ENCODE data around the gene GPSM1. TPM values are rescaled to one million over a fixed set of nuclear protein-coding genes. Genes with fewer than 3 reads are reported as not detected.
A peak's percentile ranks its signal among the peaks of the same experiment; 100 is the strongest.

Gene GPSM1
- total RNA-seq, 1 experiment from 2014 or later: 14.2 TPM

GRCh38 chr9:136312009-136312375, 15.3 kb upstream of the GPSM1 start:
- Mint-ChIP-seq H3K27ac (no peak overlapping the region), H3K4me3 (no peak overlapping the region), H3K4me1 (no peaks in the 10 kb centered on the region), H3K9me3 (peaks cover 24% of the 10 kb centered on the region), H3K27me3 (ENCODE audit: low read depth) (no peaks in the 10 kb centered on the region; the same call in 1 of the 2 replicates), H3K36me3 (peaks cover 20% of the 10 kb centered on the region)
- TF ChIP-seq FOXP1 (CRISPR knock-in tag; IDR thresholded peaks at IDR 0.05; ENCODE audit: borderline replicate concordance) (no peak), SOX15 (CRISPR knock-in tag; IDR thresholded peaks at IDR 0.05) (no peak), CREB1 (CRISPR knock-in tag; IDR thresholded peaks at IDR 0.05) (no peak), ERG (CRISPR knock-in tag; IDR thresholded peaks at IDR 0.05) (no peak), TEAD1 (CRISPR knock-in tag; IDR thresholded peaks at IDR 0.05) (no peak), NFE2L1 (CRISPR knock-in tag; IDR thresholded peaks at IDR 0.05) (no peak)
- DNase-seq (ENCODE audit: low spot score) (no peak), ATAC-seq (no peak)
- POLR2A ChIA-PET: no interaction called here
- CTCF ChIA-PET: interaction anchor here (0.7 to 1.9 kb wide), 2 partner anchors 17 to 27 kb away, joined by 3 to 11 read pairs; partner anchors contain the start of gene GPSM1

GRCh38 chr9:136312436-136312835, 14.9 kb upstream of the GPSM1 start:
- DNase-seq (ENCODE audit: low spot score) (no peak), ATAC-seq (peak; percentile 56)
- Mint-ChIP-seq H3K4me1 (no peaks in the 10 kb centered on the region), H3K36me3 (peaks cover 20% of the 10 kb centered on the region), H3K27me3 (ENCODE audit: low read depth) (no peaks in the 10 kb centered on the region; the same call in 1 of the 2 replicates), H3K27ac (no peak overlapping the region), H3K9me3 (peaks cover 24% of the 10 kb centered on the region), H3K4me3 (no peak overlapping the region)
- no peak for TF ChIP-seq MLX (CRISPR knock-in tag; IDR thresholded peaks at IDR 0.05)
- 0 out of 2 replicates have a peak, but pooled peaks have one; percentile 10 for TF ChIP-seq CTCF (IDR thresholded peaks at IDR 0.05)
- TF ChIP-seq ZNF423 (CRISPR knock-in tag; IDR thresholded peaks at IDR 0.05): 0 out of 2 replicates have a peak, but pooled peaks have one; percentile 29
- CTCF ChIA-PET: interaction anchor here (0.8 to 1.9 kb wide), 11 partner anchors 11 to 112 kb away, joined by 3 to 15 read pairs (median 6); partner anchors contain the start of genes DNLZ, ENTR1, GPSM1 and PMPCA
- POLR2A ChIA-PET: no interaction called here

- no peak for DNase-seq (ENCODE audit: low spot score)
- TF ChIP-seq ZNF512 (CRISPR knock-in tag; IDR thresholded peaks at IDR 0.05; ENCODE audit: borderline replicate concordance): no peak
- TF ChIP-seq HMGXB4 (CRISPR knock-in tag; IDR thresholded peaks at IDR 0.05): no peak
- no peak for TF ChIP-seq ATF1 (CRISPR knock-in tag; IDR thresholded peaks at IDR 0.05)
- TF ChIP-seq ARID4B (CRISPR knock-in tag; IDR thresholded peaks at IDR 0.05; ENCODE audit: borderline replicate concordance): no peak
- TF ChIP-seq PRRX2 (CRISPR knock-in tag; IDR thresholded peaks at IDR 0.05): no peak
- no peak for TF ChIP-seq ZNF423 (CRISPR knock-in tag; IDR thresholded peaks at IDR 0.05)
- no peak for TF ChIP-seq SOX15 (CRISPR knock-in tag; IDR thresholded peaks at IDR 0.05)
- TF ChIP-seq GRHL2 (CRISPR knock-in tag; IDR thresholded peaks at IDR 0.05; ENCODE audit: insufficient replicate concordance, severe bottlenecking): no peak
- no peak for TF ChIP-seq FOXJ3 (CRISPR knock-in tag; IDR thresholded peaks at IDR 0.05; ENCODE audit: borderline replicate concordance)
- TF ChIP-seq ETV6 (CRISPR knock-in tag; IDR thresholded peaks at IDR 0.05): no peak
- TF ChIP-seq ZNF219 (CRISPR knock-in tag; IDR thresholded peaks at IDR 0.05; ENCODE audit: borderline replicate concordance): no peak
Measured at GRCh38 chr9:136313111-136314055, 14.0 kb upstream of the GPSM1 start.

More at GRCh38 chr9:136313111-136314055, 14.0 kb upstream of the GPSM1 start:
- no peak overlapping the region for H3K27ac Mint-ChIP-seq
- no peaks in the 10 kb centered on the region; the same call in 1 of the 2 replicates for H3K27me3 Mint-ChIP-seq (ENCODE audit: low read depth)
- no peak for ATAC-seq
- H3K36me3 Mint-ChIP-seq: peaks cover 20% of the 10 kb centered on the region
- ChIA-PET CTCF (interaction anchor here (0.6 to 1.9 kb wide), 12 partner anchors 10 to 139 kb away, joined by 3 to 15 read pairs (median 6); partner anchors contain the start of genes DNLZ, ENTR1, GPSM1 and PMPCA), POLR2A (interaction anchor here (1.1 kb wide), 1 partner anchor 50 kb away, joined by 3 read pairs; no protein-coding TSS in a partner anchor)
- peaks cover 24% of the 10 kb centered on the region for H3K9me3 Mint-ChIP-seq
- H3K4me1 Mint-ChIP-seq: no peaks in the 10 kb centered on the region
- no peak overlapping the region for H3K4me3 Mint-ChIP-seq

Measured in WTC11 (cell line).